AG04450 (cell line): Measurements from ENCODE around the gene ASAP3. TPM values are rescaled to one million over a fixed set of nuclear protein-coding genes. Genes with fewer than 3 reads are reported as not detected.
"Not testable (repeated sequence)": the region's sequence is repeated elsewhere in the genome, so short reads cannot be mapped to it uniquely, and the experiment has no call there.

Source experiments
- CTCF ChIA-PET: fragments of 300-600, 350-600 bp; formaldehyde crosslinking; extraction: SDS; loops from one replicate; lab custom pipeline; 2022; ENCODE audit warnings: antibody characterized with exemption, inconsistent platforms; lab: Charles Lee
- POLR2A ChIA-PET: fragments of 350-600 bp; formaldehyde crosslinking; extraction: SDS; loops from one replicate; lab custom pipeline; 2021; ENCODE audit warnings: antibody characterized with exemption, inconsistent platforms; lab: Yijun Ruan, JAX
- DNase-seq: peaks from one replicate; pipeline ENCODE4 v3.0.0-alpha.2; 2011; ENCODE audit warnings: low read depth, low spot score
- H3K27ac ChIP-seq: one replicate; pipeline ENCODE4 v1.5.1; 2012; ENCODE audit warnings: low read depth, low read length, control low read depth
- H3K27me3 ChIP-seq: one replicate; pipeline ENCODE4 v1.6.0; 2012; ENCODE audit warnings: low read length; ENCODE audit not compliant: control insufficient read depth, insufficient read depth
- H3K4me3 ChIP-seq: 2 replicates; pipeline ENCODE4 v1.5.1; 2011; ENCODE audit warnings: mild to moderate bottlenecking, low read depth, low read length, control low read depth
- H3K9me3 ChIP-seq: 2 replicates; pipeline ENCODE4 v1.5.1; 2012; ENCODE audit warnings: low read length; ENCODE audit not compliant: control insufficient read depth, insufficient read depth
- polyA plus RNA-seq: library from polyadenylated mRNA; depleted of rRNA; stranded (reverse); fragments of >200 nt; gene quantifications from 2 replicates; pipeline ENCODE4 v1.2.3, GENCODE V29; 2011
- TF ChIP-seq, protein P1 (sequence below): IDR thresholded peaks from 2 replicates; pipeline ENCODE4 v1.5.1; 2011; ENCODE audit warnings: low read depth, low read length, control low read depth, inconsistent platforms

Gene ASAP3
- polyA plus RNA-seq, 1 experiment = 25.5 TPM

DNA sequence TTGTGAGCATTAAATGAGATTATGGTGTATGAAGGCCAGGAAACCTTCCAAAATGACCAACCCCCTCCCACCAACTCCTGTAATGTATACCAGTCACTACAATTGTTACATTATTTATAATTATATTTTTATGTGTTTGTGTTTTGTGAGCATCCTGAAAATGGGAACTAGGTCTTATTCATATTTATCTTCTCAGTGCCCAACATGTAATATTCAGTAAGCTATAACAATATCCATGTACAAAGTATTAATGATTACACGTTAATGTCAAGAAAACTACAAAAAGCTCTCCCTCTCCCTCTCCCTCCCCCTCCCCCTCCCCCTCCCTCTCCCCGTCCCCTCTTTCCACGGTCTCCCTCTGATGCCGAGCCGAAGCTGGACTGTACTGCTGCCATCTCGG, 19.0 kb upstream of the ASAP3 start:
- no peak overlapping the region for H3K4me3 ChIP-seq

DNA sequence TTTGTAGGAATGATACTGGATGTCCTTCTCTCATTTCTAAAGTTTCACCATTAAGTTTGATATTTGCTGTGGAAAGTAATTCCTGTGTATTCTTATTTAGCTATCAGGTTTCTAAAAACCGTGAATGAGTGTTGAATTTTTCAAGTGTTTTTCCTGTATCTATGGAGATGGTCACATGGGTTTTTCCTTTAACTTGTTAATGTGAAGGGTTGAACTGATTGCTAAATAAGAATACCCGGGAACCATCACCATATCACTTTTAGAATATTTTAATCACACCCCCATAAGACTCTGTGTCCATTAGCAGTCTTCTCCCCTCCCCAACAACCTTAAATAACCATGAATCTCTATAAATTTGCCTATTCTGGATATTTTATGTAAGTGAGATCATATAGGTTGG, 16.5 kb upstream of the ASAP3 start:
- CTCF ChIA-PET = interaction anchor here (1.1 to 1.4 kb wide), 2 partner anchors 39 to 137 kb away, joined by 5 to 6 read pairs; no protein-coding TSS in a partner anchor

More for the DNA sequence above, 19.0 kb upstream of the ASAP3 start:
- Histone ChIP-seq H3K9me3 (no peaks in the 10 kb centered on the region), H3K27me3 (no peaks in the 10 kb centered on the region), H3K27ac (no peak overlapping the region)
- TF ChIP-seq, protein P1, sequence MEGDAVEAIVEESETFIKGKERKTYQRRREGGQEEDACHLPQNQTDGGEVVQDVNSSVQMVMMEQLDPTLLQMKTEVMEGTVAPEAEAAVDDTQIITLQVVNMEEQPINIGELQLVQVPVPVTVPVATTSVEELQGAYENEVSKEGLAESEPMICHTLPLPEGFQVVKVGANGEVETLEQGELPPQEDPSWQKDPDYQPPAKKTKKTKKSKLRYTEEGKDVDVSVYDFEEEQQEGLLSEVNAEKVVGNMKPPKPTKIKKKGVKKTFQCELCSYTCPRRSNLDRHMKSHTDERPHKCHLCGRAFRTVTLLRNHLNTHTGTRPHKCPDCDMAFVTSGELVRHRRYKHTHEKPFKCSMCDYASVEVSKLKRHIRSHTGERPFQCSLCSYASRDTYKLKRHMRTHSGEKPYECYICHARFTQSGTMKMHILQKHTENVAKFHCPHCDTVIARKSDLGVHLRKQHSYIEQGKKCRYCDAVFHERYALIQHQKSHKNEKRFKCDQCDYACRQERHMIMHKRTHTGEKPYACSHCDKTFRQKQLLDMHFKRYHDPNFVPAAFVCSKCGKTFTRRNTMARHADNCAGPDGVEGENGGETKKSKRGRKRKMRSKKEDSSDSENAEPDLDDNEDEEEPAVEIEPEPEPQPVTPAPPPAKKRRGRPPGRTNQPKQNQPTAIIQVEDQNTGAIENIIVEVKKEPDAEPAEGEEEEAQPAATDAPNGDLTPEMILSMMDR = no peak
- no peak for DNase-seq
- ChIA-PET CTCF (no interaction called here), POLR2A (no interaction called here)

DNA sequence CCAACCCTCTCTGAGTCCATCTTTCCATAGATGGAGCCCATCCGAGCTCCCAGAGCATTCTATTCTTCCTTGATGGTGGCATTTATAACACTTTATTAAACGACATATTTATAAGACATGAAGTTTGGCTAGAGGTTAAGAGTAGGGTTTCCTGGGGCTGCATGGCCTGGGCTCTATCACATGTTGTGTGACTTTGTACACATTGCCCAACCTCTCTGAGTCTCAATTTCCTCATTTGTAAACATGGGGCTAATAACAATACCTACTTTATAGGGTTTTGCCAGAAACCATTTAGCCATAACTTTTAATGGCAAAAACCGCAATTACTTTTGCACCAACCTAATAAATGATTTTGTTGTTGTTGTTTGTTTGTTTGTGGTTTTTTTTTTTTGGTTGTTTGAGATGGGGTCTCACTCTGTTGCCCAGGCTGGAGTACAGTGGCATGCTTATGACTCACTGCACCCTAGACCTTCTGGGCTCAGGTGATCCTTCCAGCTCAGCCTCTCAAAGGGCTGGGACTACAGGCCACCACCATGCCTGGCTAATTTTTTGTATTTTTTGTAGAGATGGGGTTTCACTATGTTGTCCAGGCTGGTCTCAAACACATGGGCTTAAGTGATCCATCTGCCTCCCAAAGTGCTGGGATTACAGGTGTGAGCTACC, 13.9 kb upstream of the ASAP3 start:
- no peak for DNase-seq
- H3K4me3 ChIP-seq = no peak overlapping the region
- CTCF ChIA-PET = interaction anchor here (0.6 to 6.2 kb wide), 32 partner anchors 9 to 409 kb away, joined by 3 to 142 read pairs (median 8); partner anchors contain the start of genes ASAP3, E2F2 and RPL11

More for the DNA sequence above, 16.5 kb upstream of the ASAP3 start:
- POLR2A ChIA-PET = no interaction called here
- no peak for DNase-seq
- Histone ChIP-seq H3K9me3 (no peaks in the 10 kb centered on the region), H3K27me3 (no peaks in the 10 kb centered on the region), H3K4me3 (no peak overlapping the region), H3K27ac (no peak overlapping the region)
- TF ChIP-seq, protein P1 = no peak

DNA sequence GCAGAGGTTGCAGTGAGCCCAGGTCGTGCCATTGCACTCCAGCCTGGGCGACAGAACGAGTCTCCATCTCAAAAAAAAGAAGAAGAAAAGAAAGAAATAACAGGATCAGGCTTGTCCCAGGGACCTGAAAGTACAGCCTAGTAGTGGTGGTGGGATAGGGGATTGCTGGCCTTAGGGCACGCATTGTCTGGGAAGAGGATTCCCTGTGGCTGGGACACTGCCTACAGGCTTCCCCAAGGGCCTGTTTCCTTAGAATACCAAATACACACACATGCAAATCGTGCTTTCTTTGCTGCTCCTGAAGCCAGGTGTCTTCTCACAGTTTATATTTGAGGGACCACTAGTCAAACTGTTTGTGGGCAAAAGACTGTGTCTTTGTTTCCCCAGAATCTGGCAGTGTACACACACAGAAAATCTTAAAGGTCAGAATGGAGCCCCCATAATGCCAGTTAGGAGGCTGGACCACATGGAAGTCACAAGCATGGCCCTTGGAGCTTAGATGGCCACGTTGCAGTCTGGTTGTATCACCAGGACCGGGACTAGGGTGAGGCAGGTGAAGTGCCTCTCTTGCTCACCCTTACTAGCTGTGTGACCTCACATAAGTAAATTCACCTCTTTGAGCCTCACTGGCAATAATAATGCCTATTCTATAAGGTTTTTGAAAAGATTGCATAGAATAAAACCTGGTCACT, 12.7 kb upstream of the ASAP3 start:
- no peaks in the 10 kb centered on the region for H3K9me3 ChIP-seq
- TF ChIP-seq, protein P1 = no peak
- ChIA-PET CTCF (interaction anchor here (0.5 to 6.2 kb wide), 41 partner anchors 8 to 1690 kb away, joined by 3 to 142 read pairs (median 5); partner anchors contain the start of genes ASAP3, E2F2 and RPL11), POLR2A (interaction anchor here (0.6 to 1.3 kb wide), 4 partner anchors 13 to 195 kb away, joined by 3 to 7 read pairs (median 4); partner anchors contain the start of genes ASAP3 and RPL11)
- peaks cover 3% of the 10 kb centered on the region for H3K27me3 ChIP-seq
- DNase-seq = no peak
- no peak overlapping the region for H3K4me3 ChIP-seq
- H3K27ac ChIP-seq = no peak overlapping the region

More for the DNA sequence above, 13.9 kb upstream of the ASAP3 start:
- peaks cover 3% of the 10 kb centered on the region for H3K27me3 ChIP-seq
- POLR2A ChIA-PET = interaction anchor here (0.5 to 1.3 kb wide), 4 partner anchors 14 to 194 kb away, joined by 3 to 7 read pairs (median 4); partner anchors contain the start of genes ASAP3 and RPL11
- TF ChIP-seq, protein P1 = no peak
- no peaks in the 10 kb centered on the region for H3K9me3 ChIP-seq
- H3K27ac ChIP-seq = no peak overlapping the region

DNA sequence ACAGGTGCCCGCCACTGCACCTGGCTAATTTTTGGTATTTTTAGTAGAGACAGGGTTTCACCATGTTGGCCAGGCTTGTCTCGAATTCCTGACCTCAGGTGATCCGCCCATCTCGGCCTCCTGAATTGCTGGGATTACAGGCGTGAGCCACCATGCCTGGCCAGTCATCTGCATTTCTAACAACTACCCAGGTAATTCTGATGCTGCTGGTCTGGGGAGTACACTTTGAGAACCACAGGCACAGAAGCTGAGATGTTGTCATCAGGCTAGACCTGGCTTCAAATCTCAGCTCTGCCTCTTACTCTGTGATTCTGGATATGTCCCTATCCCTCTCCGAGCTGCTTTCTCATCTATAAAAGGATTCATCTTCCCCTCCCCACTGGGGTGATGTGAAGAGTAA, 10.9 kb upstream of the ASAP3 start:
- CTCF ChIA-PET = interaction anchor here (6.0 to 6.2 kb wide), 2 partner anchors 11 to 45 kb away, joined by 71 to 142 read pairs; partner anchors contain the start of gene ASAP3
- H3K9me3 ChIP-seq, DNase-seq, POLR2A ChIA-PET, H3K27ac ChIP-seq, H3K4me3 ChIP-seq, H3K27me3 ChIP-seq: not testable (repeated sequence)

DNA sequence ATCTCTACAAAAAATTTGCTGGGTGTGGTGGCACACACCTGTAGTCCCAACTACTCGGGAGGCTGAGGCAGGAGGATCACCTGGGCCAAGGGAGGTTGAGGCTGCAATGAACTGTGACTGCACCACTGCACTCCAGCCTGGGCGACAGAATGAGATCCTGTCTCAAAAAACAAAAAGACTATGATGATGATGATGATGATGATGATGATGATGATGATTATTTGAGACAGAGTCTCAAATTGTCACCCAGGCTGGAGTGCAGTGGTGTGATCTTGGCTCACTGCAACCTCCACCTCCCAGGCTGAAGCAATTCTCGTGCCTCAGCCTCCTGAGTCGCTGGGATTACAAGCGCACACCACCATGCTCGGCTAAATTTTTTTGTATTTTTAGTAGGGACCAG, 8.8 kb upstream of the ASAP3 start:
- DNase-seq, H3K4me3 ChIP-seq, H3K27ac ChIP-seq, H3K9me3 ChIP-seq, POLR2A ChIA-PET, H3K27me3 ChIP-seq: not testable (repeated sequence)
- CTCF ChIA-PET = interaction anchor here (1.2 kb wide), 1 partner anchor 145 kb away, joined by 3 read pairs; no protein-coding TSS in a partner anchor
